Measurements from ENCODE around the gene RNF25.

Gene RNF25

GRCh38 chr2:218710687-218711549, 39.1 kb upstream of the RNF25 start, which contains the start of gene TTLL4:
Gene TTLL4 (plus strand): TSS chr2:218710835. CDS start chr2:218737677, 26,842 bp downstream.
- peak within 1 kb of the TSS; percentile 99 for H3K4me3 ChIP-seq (ENCODE audit: low read depth, low read length)
- peak within 1 kb of the TSS; percentile 83 for H3K27ac ChIP-seq (ENCODE audit: extremely low read depth, low read depth, low read length)
- H3K9me3 ChIP-seq (ENCODE audit: control insufficient read depth, insufficient read depth, low read depth, low read length) = no peaks in the 10 kb centered on the region
- CTCF ChIA-PET = interaction anchor here (0.6 to 2.8 kb wide), 28 partner anchors 9 to 865 kb away, joined by 3 to 41 read pairs (median 4); partner anchors contain the start of gene CYP27A1
- peaks cover 4 to 16% of the 10 kb centered on the region in 2 experiments for H3K36me3 ChIP-seq (ENCODE audit: control insufficient read depth in 2 of 2, insufficient read depth in 1 of 2, low read length in 2 of 2)
- peaks cover 3% of the 10 kb centered on the region for H3K4me1 ChIP-seq (ENCODE audit: control insufficient read depth, insufficient read depth, low read length)
- POLR2A ChIA-PET = interaction anchor here (0.5 to 1.8 kb wide), 8 partner anchors 10 to 441 kb away, joined by 3 to 12 read pairs (median 4); partner anchors contain the start of genes AAMP, BCS1L, PNKD and RNF25
- no peak for TF ChIP-seq GLI2 (tag by site-specific recombination; IDR thresholded peaks at IDR 0.05; ENCODE audit: borderline replicate concordance, low read depth)
- TF ChIP-seq, protein P1, sequence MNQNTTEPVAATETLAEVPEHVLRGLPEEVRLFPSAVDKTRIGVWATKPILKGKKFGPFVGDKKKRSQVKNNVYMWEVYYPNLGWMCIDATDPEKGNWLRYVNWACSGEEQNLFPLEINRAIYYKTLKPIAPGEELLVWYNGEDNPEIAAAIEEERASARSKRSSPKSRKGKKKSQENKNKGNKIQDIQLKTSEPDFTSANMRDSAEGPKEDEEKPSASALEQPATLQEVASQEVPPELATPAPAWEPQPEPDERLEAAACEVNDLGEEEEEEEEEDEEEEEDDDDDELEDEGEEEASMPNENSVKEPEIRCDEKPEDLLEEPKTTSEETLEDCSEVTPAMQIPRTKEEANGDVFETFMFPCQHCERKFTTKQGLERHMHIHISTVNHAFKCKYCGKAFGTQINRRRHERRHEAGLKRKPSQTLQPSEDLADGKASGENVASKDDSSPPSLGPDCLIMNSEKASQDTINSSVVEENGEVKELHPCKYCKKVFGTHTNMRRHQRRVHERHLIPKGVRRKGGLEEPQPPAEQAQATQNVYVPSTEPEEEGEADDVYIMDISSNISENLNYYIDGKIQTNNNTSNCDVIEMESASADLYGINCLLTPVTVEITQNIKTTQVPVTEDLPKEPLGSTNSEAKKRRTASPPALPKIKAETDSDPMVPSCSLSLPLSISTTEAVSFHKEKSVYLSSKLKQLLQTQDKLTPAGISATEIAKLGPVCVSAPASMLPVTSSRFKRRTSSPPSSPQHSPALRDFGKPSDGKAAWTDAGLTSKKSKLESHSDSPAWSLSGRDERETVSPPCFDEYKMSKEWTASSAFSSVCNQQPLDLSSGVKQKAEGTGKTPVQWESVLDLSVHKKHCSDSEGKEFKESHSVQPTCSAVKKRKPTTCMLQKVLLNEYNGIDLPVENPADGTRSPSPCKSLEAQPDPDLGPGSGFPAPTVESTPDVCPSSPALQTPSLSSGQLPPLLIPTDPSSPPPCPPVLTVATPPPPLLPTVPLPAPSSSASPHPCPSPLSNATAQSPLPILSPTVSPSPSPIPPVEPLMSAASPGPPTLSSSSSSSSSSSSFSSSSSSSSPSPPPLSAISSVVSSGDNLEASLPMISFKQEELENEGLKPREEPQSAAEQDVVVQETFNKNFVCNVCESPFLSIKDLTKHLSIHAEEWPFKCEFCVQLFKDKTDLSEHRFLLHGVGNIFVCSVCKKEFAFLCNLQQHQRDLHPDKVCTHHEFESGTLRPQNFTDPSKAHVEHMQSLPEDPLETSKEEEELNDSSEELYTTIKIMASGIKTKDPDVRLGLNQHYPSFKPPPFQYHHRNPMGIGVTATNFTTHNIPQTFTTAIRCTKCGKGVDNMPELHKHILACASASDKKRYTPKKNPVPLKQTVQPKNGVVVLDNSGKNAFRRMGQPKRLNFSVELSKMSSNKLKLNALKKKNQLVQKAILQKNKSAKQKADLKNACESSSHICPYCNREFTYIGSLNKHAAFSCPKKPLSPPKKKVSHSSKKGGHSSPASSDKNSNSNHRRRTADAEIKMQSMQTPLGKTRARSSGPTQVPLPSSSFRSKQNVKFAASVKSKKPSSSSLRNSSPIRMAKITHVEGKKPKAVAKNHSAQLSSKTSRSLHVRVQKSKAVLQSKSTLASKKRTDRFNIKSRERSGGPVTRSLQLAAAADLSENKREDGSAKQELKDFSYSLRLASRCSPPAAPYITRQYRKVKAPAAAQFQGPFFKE (tag by site-specific recombination; IDR thresholded peaks at IDR 0.05; ENCODE audit: borderline replicate concordance) = no peak
- peak; percentile 61; the same call in 1 of the 2 replicates for TF ChIP-seq ZNF692 (tag by site-specific recombination; IDR thresholded peaks at IDR 0.05)
- TF ChIP-seq, protein P2, sequence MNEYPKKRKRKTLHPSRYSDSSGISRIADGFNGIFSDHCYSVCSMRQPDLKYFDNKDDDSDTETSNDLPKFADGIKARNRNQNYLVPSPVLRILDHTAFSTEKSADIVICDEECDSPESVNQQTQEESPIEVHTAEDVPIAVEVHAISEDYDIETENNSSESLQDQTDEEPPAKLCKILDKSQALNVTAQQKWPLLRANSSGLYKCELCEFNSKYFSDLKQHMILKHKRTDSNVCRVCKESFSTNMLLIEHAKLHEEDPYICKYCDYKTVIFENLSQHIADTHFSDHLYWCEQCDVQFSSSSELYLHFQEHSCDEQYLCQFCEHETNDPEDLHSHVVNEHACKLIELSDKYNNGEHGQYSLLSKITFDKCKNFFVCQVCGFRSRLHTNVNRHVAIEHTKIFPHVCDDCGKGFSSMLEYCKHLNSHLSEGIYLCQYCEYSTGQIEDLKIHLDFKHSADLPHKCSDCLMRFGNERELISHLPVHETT (tag by site-specific recombination; IDR thresholded peaks at IDR 0.05) = peak; percentile 52; the same call in 1 of the 2 replicates
- TF ChIP-seq ZNF560 (tag by site-specific recombination; IDR thresholded peaks at IDR 0.05; ENCODE audit: borderline replicate concordance) = no peak
- no peak for TF ChIP-seq ZNF214 (tag by site-specific recombination; IDR thresholded peaks at IDR 0.05; ENCODE audit: borderline replicate concordance)
- TF ChIP-seq ZNF324 (tag by site-specific recombination; IDR thresholded peaks at IDR 0.05) = peak; percentile 68; the same call in 1 of the 2 replicates
- TF ChIP-seq ZNF548 (tag by site-specific recombination; IDR thresholded peaks at IDR 0.05) = no peak
- no peak for TF ChIP-seq ZNF302 (tag by site-specific recombination; IDR thresholded peaks at IDR 0.05; ENCODE audit: low read depth)
- TF ChIP-seq ZNF221 (tag by site-specific recombination; IDR thresholded peaks at IDR 0.05; ENCODE audit: borderline replicate concordance) = no peak
- no peak for TF ChIP-seq YY2 (tag by site-specific recombination; IDR thresholded peaks at IDR 0.05)
- no peak for TF ChIP-seq ZFP3 (tag by site-specific recombination; IDR thresholded peaks at IDR 0.05; ENCODE audit: low read depth)
- no peak for TF ChIP-seq ZNF350 (tag by site-specific recombination; IDR thresholded peaks at IDR 0.05)
- TF ChIP-seq ZNF704 (tag by site-specific recombination; IDR thresholded peaks at IDR 0.05) = no peak
- TF ChIP-seq ZNF140 (tag by site-specific recombination; IDR thresholded peaks at IDR 0.05) = no peak
- 0 out of 2 replicates have a peak, but pooled peaks have one; percentile 35 for TF ChIP-seq ZNF121 (tag by site-specific recombination; IDR thresholded peaks at IDR 0.05)
- TF ChIP-seq ZNF544 (tag by site-specific recombination; IDR thresholded peaks at IDR 0.05) = no peak
- no peak for TF ChIP-seq SCRT1 (tag by site-specific recombination; IDR thresholded peaks at IDR 0.05; ENCODE audit: borderline replicate concordance)
- TF ChIP-seq YY1 (tag by site-specific recombination; IDR thresholded peaks at IDR 0.05) = no peak; the same call in 1 of the 2 replicates
- TF ChIP-seq, protein P3, sequence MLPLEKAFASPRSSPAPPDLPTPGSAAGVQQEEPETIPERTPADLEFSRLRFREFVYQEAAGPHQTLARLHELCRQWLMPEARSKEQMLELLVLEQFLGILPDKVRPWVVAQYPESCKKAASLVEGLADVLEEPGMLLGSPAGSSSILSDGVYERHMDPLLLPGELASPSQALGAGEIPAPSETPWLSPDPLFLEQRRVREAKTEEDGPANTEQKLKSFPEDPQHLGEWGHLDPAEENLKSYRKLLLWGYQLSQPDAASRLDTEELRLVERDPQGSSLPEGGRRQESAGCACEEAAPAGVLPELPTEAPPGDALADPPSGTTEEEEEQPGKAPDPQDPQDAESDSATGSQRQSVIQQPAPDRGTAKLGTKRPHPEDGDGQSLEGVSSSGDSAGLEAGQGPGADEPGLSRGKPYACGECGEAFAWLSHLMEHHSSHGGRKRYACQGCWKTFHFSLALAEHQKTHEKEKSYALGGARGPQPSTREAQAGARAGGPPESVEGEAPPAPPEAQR (tag by site-specific recombination; IDR thresholded peaks at IDR 0.05) = no peak
- TF ChIP-seq ZNF112 (tag by site-specific recombination; IDR thresholded peaks at IDR 0.05) = no peak
- TF ChIP-seq ZEB2 (tag by site-specific recombination; IDR thresholded peaks at IDR 0.05) = peak; percentile 79
- no peak for TF ChIP-seq ZIC2 (tag by site-specific recombination; IDR thresholded peaks at IDR 0.05)
